GM12891 (cell line): ENCODE measurements around the gene KIF23.

Source experiments
- DNase-seq: peaks from one replicate; pipeline ENCODE4 v3.0.0; 2011; ENCODE audit warnings: low spot score; ENCODE audit not compliant: insufficient read length
- FAIRE-seq: peaks from 2 replicates; lab custom pipeline; 2011; peaks lifted over from hg19 to GRCh38; lab: Jason Lieb, UNC
- PAX5 ChIP-seq: IDR thresholded peaks from 2 replicates; pipeline ENCODE4 v1.6.1; 2011; ENCODE audit warnings: low read length, moderate library complexity, mild to moderate bottlenecking; ENCODE audit not compliant: insufficient read depth, severe bottlenecking
- POLR2A ChIP-seq: IDR thresholded peaks from 2 replicates; pipeline ENCODE4 v1.6.1; 2011; ENCODE audit warnings: low read depth, low read length, control low read depth
- POLR2AphosphoS5 ChIP-seq: IDR thresholded peaks from 2 replicates; pipeline ENCODE4 v1.6.1; 2011; ENCODE audit warnings: low read depth, low read length, control low read depth
- POU2F2 ChIP-seq: IDR thresholded peaks from 2 replicates; pipeline ENCODE4 v1.6.1; 2011; ENCODE audit warnings: low read depth, mild to moderate bottlenecking, control low read depth, low read length, moderate library complexity
- SPI1 ChIP-seq: IDR thresholded peaks from 2 replicates; pipeline ENCODE4 v1.6.1; 2011; ENCODE audit warnings: low read depth, low read length, control low read depth
- TAF1 ChIP-seq: IDR thresholded peaks from 2 replicates; pipeline ENCODE4 v1.6.1; 2011; ENCODE audit warnings: low read depth, low read length, control low read depth

Gene KIF23

GRCh38 chr15:69462030-69462492 is 47.9 kb downstream of the KIF23 start:
- no peak for DNase-seq
- no peak for TF ChIP-seq POU2F2
- TF ChIP-seq TAF1 = no peak
- no peak for TF ChIP-seq POLR2AphosphoS5
- no peak for TF ChIP-seq SPI1
- TF ChIP-seq POLR2A = no peak
- no peak for TF ChIP-seq PAX5
- FAIRE-seq = no peak

GRCh38 chr15:69462493-69463181 is 48.5 kb downstream of the KIF23 start:
- DNase-seq = peak; percentile 89
- TF ChIP-seq POLR2A (peak; percentile 63), POLR2AphosphoS5 (peak; percentile 42; the same call in 1 of the 2 replicates), TAF1 (peak; percentile 31; the same call in 1 of the 2 replicates), POU2F2 (no peak), SPI1 (no peak), PAX5 (no peak)
- peak; percentile 82 for FAIRE-seq

- no peak for TF ChIP-seq POLR2A
- FAIRE-seq (no peak), DNase-seq (no peak)
Observed at GRCh38 chr15:69463182-69463756, 49.1 kb downstream of the KIF23 start.

GRCh38 chr15:69465253-69465652 is 51.1 kb downstream of the KIF23 start:
- no peak for FAIRE-seq
- TF ChIP-seq POLR2A (no peak), POLR2AphosphoS5 (no peak), SPI1 (no peak)
- DNase-seq = no peak

GRCh38 chr15:69466733-69467132 is 52.6 kb downstream of the KIF23 start:
- FAIRE-seq (no peak), DNase-seq (no peak)
- TF ChIP-seq TAF1 = no peak
- TF ChIP-seq POLR2AphosphoS5 = no peak
- TF ChIP-seq SPI1 = no peak

- TF ChIP-seq POLR2AphosphoS5 (no peak), PAX5 (no peak), POU2F2 (no peak), TAF1 (no peak), SPI1 (no peak), POLR2A (no peak)
- no peak for DNase-seq
- FAIRE-seq = no peak
Observed at GRCh38 chr15:69467636-69468035, 53.5 kb downstream of the KIF23 start.

- FAIRE-seq = no peak
- DNase-seq = no peak
- TF ChIP-seq SPI1 (peak; percentile 72), POU2F2 (no peak)
Observed at GRCh38 chr15:69468241-69469121, 54.3 kb downstream of the KIF23 start.

- FAIRE-seq (no peak), DNase-seq (no peak)
- TF ChIP-seq PAX5 (no peak), TAF1 (no peak), POLR2A (no peak), POLR2AphosphoS5 (no peak), SPI1 (no peak), POU2F2 (no peak)
Observed at GRCh38 chr15:69469467-69470201, 55.5 kb downstream of the KIF23 start.

- no peak for TF ChIP-seq POLR2AphosphoS5
- TF ChIP-seq POU2F2 = no peak
- TF ChIP-seq SPI1 = no peak
- no peak for TF ChIP-seq TAF1
- no peak for TF ChIP-seq PAX5
- TF ChIP-seq POLR2A = no peak
- FAIRE-seq (no peak), DNase-seq (no peak)
Observed at GRCh38 chr15:69472046-69472445, 57.9 kb downstream of the KIF23 start.

GRCh38 chr15:69472562-69472961 is 58.4 kb downstream of the KIF23 start:
- FAIRE-seq = no peak
- TF ChIP-seq POU2F2 = no peak
- TF ChIP-seq SPI1 = no peak
- no peak for TF ChIP-seq POLR2AphosphoS5
- no peak for TF ChIP-seq POLR2A
- no peak for TF ChIP-seq TAF1
- no peak for TF ChIP-seq PAX5
- no peak for DNase-seq
